T-helper 22 cell (primary cell): Measurements from ENCODE around the gene IQCK.
A peak's percentile ranks its signal among the peaks of the same experiment; 100 is the strongest.
"Not testable (repeated sequence)": the region's sequence is repeated elsewhere in the genome, so short reads cannot be mapped to it uniquely, and the experiment has no call there.

Experiments
- DNase-seq: peaks from one replicate; pipeline ENCODE4 v3.0.0-alpha.2; 2020; ENCODE audit warnings: low read depth

IQCK gene, protein sequence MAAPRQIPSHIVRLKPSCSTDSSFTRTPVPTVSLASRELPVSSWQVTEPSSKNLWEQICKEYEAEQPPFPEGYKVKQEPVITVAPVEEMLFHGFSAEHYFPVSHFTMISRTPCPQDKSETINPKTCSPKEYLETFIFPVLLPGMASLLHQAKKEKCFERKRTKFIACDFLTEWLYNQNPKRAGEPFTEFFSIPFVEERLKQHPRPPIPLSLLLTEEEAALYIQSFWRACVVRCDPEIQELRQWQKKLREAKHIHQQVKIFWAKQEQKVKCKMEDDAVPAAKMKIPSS

DNA sequence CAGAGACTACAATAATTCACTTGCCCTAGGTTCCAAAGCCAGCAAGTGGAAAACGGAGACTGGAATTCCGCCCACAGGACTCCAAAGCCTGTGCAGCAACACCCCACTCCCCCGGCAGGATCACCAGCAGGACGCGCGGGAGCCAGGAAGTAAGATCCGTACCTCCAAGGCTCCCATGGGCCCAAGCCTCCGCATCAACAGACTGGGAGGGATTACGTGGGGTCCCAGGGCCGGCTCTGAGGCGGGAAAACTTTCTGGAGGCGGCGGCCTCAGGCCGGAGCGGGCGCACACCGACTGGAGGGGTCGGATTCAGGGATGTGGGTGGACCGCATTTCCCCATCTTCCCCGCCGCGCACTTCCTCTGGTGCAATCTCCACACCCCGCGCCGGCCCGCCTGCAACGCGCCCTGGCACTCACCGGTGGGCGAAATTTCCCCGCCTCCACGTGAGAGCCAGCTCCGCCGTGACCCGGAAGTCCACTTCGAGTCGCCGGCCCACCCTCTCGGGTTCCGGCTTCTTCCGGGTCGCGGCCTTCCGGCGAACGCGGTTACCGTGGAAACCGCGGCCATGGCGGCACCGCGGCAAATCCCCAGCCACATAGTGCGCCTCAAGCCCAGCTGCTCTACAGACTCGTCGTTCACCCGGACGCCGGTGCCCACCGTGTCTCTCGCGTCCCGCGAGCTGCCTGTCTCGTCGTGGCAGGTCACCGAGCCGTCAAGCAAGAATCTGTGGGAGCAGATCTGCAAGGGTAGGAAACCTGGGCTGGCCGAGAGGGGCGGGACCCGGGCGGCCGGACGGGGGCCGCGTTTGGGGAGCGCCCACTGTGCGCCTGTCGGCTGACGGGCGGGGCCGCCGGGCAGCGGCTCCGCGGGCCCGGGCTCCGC is at the start of gene IQCK, which contains the start of gene KNOP1:
Gene IQCK, plus strand, starts transcription at position 531 of the 883 bp plus-strand sequence. Its CDS starts 36 bp downstream, at position 567.
Gene KNOP1, minus strand, starts transcription at position 487 of the 883 bp plus-strand sequence. CDS start 3,192 bp downstream, outside the sequence.
- peak; percentile 85 for DNase-seq

DNA sequence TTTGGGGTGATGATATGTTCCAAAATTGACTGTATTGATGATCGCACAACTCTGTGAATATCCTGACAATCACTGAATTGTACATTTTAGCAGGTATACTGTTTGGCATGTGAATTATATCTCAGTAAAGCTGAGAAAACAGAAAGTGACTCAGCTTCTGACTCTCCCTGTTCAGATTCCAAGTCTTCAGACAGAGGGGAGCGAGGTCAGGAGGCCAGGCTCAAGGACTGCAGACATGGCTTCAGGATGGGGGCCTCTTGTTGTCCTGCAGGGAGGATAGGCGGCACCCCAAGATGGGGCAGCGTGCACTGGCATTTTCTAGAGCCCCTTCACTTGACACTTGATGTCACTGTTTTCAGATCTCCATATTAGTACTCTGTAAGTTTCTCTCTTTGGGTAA is 45.7 kb upstream of the IQCK start:
- DNase-seq, result no peak

GRCh38 chr16:19674485-19674884 is 43.6 kb upstream of the IQCK start:
- DNase-seq, result no peak

DNA sequence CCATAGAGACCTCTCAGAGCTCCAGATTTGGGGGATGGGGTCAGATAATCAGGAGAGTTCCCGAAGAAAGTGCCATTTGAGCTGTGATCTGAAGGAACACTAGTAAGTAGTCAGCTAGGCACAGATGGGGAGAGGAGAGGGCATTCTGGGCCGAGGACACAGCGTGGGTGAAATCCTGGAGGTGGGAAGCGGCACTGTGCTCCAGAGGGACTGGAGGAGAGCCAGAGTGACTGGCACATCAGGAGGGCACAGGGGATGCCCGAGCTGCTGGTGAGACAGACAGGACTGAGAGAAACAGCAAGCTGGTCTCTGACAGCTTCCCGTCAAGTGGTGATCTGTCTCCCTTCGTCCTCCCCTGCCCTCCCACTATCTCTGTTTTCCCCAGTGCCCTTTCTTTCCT is 40.7 kb upstream of the IQCK start:
- DNase-seq, result no peak

DNA sequence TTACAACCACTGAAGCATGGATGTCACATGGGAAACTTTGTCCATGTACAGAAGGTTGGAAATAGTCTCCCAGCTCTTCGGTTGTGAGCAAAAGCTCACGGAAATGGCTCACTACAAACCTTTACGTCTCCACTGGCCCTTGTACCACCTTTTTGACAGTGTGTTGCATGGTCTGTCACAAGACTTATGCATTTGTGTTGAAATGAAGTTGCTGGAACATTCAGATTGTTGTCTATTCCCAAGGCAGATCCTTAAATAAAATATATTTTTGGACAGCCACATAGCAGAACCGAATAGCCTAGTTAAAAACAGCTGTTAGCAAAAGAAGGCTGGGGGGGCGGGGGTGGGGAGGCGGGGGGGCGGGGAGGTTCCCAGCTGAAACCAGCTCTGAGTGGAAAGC is 39.3 kb upstream of the IQCK start:
- no peak for DNase-seq

- not testable (repeated sequence) for DNase-seq
Measured at GRCh38 chr16:19679281-19679680, 38.8 kb upstream of the IQCK start.

DNA sequence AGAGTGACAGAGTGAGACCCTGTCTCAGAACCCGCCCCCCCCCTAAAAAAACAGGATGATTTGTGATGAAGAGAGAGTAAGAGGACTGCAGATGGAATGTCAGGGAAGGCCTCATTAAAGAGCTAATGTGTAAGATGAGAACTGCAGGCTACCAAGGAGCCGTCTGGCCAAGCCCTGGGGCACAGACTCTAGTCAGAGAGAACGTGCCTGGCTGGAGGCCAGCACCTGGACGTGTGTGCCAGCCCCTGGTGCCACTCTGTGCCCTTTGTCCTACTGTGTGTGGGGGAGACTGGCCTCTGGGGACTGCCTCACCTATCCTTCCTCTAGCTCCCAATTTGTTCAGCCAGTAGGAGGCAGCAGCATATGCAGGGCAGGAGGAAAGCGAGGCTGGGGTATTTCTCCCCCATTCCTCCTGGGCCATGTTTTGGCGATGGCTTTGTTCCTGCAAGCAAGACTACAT is 37.2 kb upstream of the IQCK start:
- no peak for DNase-seq

DNA sequence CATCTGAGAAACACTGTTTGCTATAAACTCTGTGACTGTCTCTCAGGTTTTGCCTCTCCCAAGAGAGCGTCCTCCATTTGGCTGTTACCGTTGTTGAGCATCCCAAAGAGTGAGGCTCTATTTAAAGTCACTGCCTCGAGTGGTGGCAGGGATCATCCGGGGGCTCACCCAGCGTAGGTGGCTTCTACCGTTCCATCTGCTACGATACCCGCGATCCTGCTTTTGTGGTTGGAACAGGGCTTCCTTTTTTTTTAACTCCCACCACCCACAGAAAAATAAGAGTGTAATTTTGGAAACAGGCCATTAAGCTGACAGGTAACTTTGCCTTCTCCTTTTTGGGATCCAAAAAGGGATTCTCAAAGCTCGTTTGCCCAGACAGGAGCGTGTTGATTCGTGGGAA is 36.4 kb upstream of the IQCK start:
- no peak for DNase-seq

DNA sequence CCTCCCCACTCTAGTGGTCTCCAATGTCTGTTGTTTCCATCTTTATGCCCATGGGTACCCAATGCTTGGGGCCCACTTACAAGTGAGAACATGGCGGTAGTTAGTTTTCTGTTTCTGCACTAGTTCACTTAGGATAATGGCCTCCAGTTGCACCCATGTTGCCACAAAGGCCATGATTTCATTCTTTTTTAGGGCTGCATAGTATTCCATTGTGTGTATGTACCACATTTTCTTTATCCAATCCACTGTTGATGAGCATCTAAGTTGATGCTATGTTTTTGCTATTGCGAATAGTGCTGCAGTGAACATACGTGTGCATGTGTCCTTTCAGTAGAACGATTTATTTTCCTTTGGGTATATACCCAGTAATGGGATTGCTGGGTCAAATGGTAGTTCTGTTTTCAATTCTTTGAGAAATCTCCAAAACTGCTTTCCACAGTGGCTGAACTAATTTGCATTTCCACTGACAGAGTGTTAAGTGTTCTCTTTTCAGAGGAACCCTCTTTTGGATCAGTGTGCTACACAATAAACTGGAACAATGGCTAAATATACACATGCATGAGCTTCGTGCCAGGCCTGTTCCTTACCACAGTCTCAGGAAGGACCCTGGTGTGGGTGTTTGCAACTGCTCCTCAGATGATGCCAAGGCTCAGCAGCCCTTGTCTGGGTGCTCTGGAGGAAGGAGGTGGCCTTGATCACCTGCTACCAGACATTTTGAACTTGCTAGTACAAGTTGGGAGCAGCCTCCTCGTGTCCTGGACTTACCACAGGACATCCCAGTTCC is 34.4 kb upstream of the IQCK start:
- no peak for DNase-seq

GRCh38 chr16:19685176-19685575 is 32.9 kb upstream of the IQCK start:
- no peak for DNase-seq

GRCh38 chr16:19687279-19687678 is 30.8 kb upstream of the IQCK start:
- no peak for DNase-seq

DNA sequence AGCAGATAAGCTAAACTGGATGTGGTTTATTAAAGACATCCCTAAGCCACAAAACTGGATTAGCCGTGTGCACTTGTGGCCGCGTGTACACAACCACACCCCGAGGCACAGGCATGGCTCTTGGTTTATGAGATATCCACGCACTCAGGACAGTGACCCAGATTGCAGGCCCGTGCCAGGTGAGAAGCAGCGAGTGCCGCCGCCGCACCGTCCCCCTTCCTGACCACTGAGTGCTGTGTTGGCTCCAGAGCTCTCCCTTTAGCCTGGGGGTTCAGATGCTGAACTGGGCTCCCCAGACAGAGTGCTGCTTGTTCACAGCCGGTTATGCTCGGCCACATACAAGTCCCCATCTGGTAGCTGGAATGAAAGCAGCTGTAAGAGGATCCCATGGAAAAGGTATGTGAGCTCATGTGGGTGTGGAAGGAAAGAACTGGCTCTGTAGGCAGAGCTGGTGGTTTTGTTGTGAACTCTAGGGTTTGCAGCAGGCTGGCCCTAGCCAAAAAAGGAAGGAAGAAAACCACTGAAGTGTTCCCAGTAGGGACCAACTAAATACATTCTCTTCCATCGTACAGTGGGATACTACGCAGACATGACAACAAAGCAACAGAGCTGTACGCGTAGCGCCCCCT is 29.6 kb upstream of the IQCK start:
- DNase-seq, result no peak

DNA sequence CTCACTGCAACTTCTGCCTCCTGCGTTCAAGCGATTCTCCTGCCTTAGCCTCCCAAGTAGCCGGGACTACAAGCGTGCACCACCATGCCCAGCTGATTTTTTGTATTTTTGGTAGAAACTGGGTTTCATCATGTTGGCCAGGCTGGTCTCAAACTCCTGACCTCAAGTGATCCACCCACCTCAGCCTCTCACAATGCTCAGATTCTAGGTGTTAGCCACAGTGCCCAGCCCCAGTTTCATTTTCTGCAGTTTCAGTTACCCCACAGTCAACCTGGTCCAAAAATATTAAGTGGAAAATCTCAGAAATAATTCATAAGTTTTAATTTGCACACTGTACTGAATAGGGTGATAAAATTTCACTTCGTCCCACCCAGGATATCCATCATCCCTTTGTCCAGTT is 28.7 kb upstream of the IQCK start:
- DNase-seq, result no peak

GRCh38 chr16:19690196-19690595 is 27.9 kb upstream of the IQCK start:
- DNase-seq, result no peak

- no peak for DNase-seq
Measured at GRCh38 chr16:19691161-19691711, 26.8 kb upstream of the IQCK start.

DNA sequence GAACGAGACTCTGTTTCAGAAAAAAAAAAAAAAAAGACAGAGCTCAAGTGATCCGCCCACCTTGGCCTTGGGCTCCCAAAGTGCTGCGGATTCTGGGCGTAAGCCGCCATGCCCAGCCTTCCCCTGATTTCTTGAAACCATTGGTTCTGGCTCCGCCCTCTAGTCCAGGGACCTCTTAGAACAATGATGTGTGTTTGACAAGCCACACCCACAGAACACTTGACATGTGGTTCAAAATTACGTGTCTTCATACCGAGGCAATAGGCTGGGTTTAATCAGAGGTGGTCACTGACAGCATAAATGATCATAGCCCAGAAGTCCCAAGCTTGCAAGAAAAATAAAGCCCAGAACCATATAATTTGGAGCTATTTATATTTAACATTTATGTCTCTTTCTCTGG is 23.1 kb upstream of the IQCK start:
- DNase-seq, result no peak

- peak; percentile 18 for DNase-seq
Measured at GRCh38 chr16:19696328-19696727, 21.7 kb upstream of the IQCK start.

DNA sequence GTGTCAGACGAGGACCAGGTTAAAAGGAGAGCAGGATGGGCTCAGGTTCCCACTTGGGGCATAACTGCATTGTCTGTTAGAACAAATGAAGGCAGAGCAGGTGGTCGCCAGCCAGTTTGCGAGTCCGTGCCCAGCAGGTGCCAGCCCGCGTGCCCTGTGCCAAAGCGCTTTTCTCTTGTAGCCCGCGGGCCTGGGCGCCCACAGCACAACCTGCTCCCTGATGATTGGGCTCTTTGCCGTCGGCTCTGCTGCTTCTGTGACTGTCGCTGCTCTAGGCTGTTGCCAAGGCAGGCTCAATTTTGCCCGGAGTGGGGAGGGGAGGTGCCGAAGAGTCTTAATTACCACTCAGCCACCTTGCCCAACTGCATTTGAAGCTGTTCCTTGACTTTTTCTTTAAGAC is 21.1 kb upstream of the IQCK start:
- no peak for DNase-seq

DNA sequence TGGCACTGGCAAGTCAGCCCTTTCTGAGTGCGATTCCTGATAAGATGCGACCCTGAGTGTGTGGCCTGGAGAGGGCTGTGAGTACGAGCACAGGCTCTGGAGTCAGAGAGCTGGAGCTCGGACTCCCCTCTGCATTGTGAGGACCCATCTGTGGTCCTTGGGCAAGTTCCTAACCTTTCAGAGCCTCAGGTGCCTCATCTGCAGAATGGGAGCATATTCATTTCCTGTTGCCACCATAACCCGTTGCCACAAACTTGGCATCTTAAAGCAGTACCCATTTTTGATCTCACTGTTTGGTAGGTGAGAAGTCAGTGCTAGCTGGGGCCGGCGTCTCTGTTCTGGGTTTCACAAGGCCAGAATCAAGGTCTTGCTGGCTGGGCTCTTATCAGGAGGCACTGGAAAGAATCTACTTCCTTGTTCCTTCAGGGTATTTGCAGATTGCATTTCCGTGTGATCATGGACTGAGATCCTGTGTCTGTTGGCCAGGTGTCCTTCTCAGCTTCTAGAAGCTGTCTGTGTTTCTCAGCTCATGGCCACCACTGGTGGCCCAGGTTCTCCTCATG is 20.2 kb upstream of the IQCK start:
- no peak for DNase-seq

- no peak for DNase-seq
Measured at GRCh38 chr16:19698480-19699465, 19.3 kb upstream of the IQCK start.
